PFSK-1 (cell line): ENCODE data around the gene NEGR1.

Experiments
- FOXP2 ChIP-seq: optimal IDR thresholded peaks from 2 replicates; pipeline ENCODE3; 2011; ENCODE audit warnings: borderline replicate concordance, control low read depth, inconsistent platforms; ENCODE audit not compliant: insufficient read depth; ENCODE audit errors: extremely low read length, extremely low read depth
- POLR2AphosphoS5 ChIP-seq: IDR thresholded peaks from 2 replicates; pipeline ENCODE4 v1.6.1; 2012; ENCODE audit warnings: low read depth, mild to moderate bottlenecking, control low read depth, low read length, moderate library complexity
- SIN3A ChIP-seq: IDR thresholded peaks from 2 replicates; pipeline ENCODE4 v1.6.1; 2012; ENCODE audit warnings: mild to moderate bottlenecking, low read length, moderate library complexity, borderline replicate concordance; ENCODE audit not compliant: insufficient read depth
- TAF1 ChIP-seq: IDR thresholded peaks from 2 replicates; pipeline ENCODE4 v1.6.1; 2012; ENCODE audit warnings: low read length, control low read depth, borderline replicate concordance; ENCODE audit not compliant: insufficient read depth
- TF ChIP-seq, protein P1 (sequence below), 2 experiments: IDR thresholded peaks; 2 replicates each; pipeline versions ENCODE4 v1.6.1 to v1.8.0; 2011 to 2012; ENCODE audit warnings: low read depth in 2 of 2, low read length in 2 of 2, control low read depth in 1 of 2, inconsistent platforms in 1 of 2, mild to moderate bottlenecking in 1 of 2, moderate library complexity in 1 of 2; ENCODE audit not compliant: insufficient read depth in 1 of 2

The NEGR1 gene

DNA sequence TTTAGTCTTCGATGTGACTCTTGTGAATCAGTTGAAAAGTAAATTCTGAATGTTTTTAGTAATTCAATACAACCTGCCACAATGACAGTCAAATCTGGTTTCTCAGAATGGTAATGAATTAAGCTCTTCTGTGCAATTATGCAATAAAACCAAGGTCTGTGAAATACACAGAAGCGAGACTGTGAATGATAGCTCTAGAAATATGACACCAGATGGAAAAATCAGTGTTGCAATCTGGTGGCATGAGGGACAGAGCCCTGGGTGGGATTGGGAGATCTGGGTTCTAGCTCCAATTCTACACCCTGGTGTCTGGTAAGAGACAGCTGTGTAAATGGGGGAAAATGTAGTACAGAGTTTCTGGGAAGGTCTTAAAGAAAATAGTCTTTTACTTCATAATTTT is 615.1 kb downstream of the NEGR1 start:
- no peak for TF ChIP-seq FOXP2

DNA sequence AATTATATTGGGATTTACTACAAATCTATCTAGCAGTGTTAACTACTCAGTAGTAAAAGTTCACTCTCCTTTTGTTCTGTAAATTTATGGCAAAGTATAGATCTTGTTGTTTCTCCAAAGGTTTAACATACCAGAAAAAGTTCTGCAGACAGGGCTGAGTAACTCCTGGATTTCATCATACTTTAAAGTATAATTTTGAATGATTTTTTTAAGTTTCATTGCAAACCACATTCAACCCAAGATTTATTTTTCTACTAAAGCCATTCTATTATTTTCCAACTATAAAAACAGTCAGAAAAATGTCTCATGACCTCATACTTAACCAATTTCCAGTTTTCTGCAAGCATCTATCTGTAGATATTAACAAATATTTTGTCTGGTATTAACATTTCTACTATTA is 615.7 kb downstream of the NEGR1 start:
- TF ChIP-seq, protein P1, sequence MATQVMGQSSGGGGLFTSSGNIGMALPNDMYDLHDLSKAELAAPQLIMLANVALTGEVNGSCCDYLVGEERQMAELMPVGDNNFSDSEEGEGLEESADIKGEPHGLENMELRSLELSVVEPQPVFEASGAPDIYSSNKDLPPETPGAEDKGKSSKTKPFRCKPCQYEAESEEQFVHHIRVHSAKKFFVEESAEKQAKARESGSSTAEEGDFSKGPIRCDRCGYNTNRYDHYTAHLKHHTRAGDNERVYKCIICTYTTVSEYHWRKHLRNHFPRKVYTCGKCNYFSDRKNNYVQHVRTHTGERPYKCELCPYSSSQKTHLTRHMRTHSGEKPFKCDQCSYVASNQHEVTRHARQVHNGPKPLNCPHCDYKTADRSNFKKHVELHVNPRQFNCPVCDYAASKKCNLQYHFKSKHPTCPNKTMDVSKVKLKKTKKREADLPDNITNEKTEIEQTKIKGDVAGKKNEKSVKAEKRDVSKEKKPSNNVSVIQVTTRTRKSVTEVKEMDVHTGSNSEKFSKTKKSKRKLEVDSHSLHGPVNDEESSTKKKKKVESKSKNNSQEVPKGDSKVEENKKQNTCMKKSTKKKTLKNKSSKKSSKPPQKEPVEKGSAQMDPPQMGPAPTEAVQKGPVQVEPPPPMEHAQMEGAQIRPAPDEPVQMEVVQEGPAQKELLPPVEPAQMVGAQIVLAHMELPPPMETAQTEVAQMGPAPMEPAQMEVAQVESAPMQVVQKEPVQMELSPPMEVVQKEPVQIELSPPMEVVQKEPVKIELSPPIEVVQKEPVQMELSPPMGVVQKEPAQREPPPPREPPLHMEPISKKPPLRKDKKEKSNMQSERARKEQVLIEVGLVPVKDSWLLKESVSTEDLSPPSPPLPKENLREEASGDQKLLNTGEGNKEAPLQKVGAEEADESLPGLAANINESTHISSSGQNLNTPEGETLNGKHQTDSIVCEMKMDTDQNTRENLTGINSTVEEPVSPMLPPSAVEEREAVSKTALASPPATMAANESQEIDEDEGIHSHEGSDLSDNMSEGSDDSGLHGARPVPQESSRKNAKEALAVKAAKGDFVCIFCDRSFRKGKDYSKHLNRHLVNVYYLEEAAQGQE (IDR thresholded peaks at IDR 0.05; ENCODE audit: insufficient read depth in 1 of 2, low read depth in 2 of 2, low read length in 2 of 2) = no peak
- no peak for TF ChIP-seq SIN3A

GRCh38 chr1:71660411-71660810 is 621.9 kb downstream of the NEGR1 start:
- TF ChIP-seq POLR2AphosphoS5 (no peak), SIN3A (no peak), TAF1 (no peak), FOXP2 (no peak)
- TF ChIP-seq, protein P1 (IDR thresholded peaks at IDR 0.05; ENCODE audit: insufficient read depth in 1 of 2, low read depth in 2 of 2, low read length in 2 of 2) = no peak

- TF ChIP-seq FOXP2 (no peak), SIN3A (no peak), TAF1 (no peak), POLR2AphosphoS5 (no peak)
- TF ChIP-seq, protein P1 (IDR thresholded peaks at IDR 0.05; ENCODE audit: insufficient read depth in 1 of 2, low read depth in 2 of 2, low read length in 2 of 2) = no peak
Measured at GRCh38 chr1:71657891-71658679, 624.3 kb downstream of the NEGR1 start.

DNA sequence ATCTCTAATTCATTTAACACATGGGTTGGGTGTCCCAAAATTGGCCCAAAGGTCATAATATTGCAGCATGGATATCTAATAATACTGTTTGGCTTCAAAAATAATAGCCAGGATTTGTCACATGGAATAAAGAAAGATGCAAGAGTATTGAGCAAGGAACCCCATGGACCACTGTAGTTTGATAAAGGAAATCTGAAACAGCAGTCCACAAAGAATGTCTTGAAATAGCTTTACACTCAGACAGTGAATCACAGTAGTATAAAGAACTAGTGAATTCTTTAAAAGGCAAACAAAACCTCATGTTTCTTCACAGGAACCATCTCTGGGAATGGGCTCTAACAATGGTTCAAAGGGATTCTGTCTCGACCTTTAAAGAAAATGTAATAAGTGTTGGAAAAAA is 625.4 kb downstream of the NEGR1 start:
- TF ChIP-seq FOXP2 (no peak), SIN3A (no peak), POLR2AphosphoS5 (no peak)

GRCh38 chr1:71655604-71656003 is 626.7 kb downstream of the NEGR1 start:
- no peak for TF ChIP-seq SIN3A
- TF ChIP-seq FOXP2 = no peak
- TF ChIP-seq, protein P1 (IDR thresholded peaks at IDR 0.05; ENCODE audit: insufficient read depth in 1 of 2, low read depth in 2 of 2, low read length in 2 of 2) = no peak
- no peak for TF ChIP-seq TAF1
- no peak for TF ChIP-seq POLR2AphosphoS5
